NOMO-1 treated with DMSO at 0.1 percent for 48 hours (cell line): ENCODE measurements around the gene CHST8.
"Not testable (repeated sequence)": the region's sequence is repeated elsewhere in the genome, so short reads cannot be mapped to it uniquely, and the experiment has no call there.

Experiments
- DNase-seq: peaks from one replicate; lab custom pipeline; 2025; ENCODE audit not compliant: unreplicated experiment; lab: John Stamatoyannopoulos, UW

CHST8 gene, protein sequence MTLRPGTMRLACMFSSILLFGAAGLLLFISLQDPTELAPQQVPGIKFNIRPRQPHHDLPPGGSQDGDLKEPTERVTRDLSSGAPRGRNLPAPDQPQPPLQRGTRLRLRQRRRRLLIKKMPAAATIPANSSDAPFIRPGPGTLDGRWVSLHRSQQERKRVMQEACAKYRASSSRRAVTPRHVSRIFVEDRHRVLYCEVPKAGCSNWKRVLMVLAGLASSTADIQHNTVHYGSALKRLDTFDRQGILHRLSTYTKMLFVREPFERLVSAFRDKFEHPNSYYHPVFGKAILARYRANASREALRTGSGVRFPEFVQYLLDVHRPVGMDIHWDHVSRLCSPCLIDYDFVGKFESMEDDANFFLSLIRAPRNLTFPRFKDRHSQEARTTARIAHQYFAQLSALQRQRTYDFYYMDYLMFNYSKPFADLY

GRCh38 chr19:33621811-33622504 is at the start of gene CHST8:
Gene CHST8, plus strand, starts transcription at chr19:33621953. Its CDS starts 67,309 bp downstream, at chr19:33689262.
- DNase-seq: no peak

- no peak for DNase-seq
These were observed 48.8 kb upstream of the CHST8 start for GRCh38 chr19:33572929-33573328.

GRCh38 chr19:33574824-33575223 is 46.9 kb upstream of the CHST8 start:
- DNase-seq: no peak

DNA sequence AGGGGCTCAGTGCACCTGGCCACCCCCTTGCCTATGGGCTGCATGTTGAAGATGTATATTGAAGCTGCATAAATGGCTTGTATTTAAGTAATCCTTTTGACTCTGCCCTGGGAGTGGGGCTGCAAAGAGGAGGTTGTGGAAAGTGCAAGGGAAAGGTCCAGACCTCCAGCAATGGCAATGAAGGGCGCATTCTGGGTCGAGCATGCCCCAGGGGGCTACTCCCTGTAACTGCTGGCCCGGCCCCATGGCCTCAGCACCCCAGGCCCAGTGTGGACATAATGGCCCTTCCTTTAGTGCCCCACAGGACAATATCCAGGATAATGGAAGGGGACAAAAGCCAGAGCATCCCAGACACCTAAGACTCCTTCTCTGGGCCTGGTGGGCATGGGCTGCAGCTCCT is 43.1 kb upstream of the CHST8 start:
- DNase-seq: no peak

DNA sequence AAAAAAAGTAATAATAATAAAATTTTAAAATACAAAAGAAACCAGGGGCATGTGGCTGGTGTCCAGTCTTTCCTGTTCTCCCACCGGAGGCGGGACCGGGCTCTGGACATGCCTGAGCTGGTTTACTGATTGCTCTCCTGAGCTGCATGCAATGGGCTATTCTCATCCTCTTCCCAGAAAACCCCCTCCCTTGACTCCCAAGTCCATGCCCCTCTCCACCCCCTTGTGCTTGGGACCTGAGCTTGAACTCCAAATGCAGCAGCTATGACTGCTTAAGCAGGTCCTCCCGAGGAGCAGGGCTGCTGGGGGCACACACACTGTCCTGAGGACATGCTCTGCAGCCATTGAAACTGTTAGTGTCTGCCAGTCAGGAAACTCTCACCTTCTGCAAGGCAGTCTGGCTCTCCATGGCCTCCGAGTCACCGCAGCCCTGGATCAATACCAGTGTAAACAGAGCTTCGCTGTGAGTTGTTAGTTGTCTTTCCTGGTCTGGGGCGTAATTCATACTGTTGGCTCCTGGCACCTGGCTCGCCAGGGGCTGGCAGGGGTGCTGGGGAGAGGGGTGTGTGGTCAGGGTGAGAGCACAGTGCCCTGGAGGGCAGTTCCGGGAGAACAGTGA is 41.6 kb upstream of the CHST8 start:
- DNase-seq: no peak

DNA sequence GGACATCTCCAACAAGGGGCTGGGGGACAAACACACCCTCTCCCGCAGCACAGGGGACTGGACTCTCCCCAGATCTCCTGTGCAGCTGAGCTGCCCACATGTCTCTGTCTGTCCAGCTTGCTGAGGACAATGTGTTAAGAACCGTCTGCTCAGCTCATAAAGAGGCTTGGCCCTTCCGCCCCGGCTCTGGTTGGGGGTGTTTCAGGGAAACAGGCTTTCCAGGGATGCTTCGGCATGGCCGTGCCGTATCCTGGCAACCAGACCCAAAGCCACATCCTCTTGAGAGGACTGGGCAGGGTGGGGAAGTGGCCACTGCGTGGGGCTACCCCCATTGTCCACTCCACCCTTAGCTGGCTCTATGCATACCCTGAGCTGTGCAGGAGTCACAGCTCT is 41.1 kb upstream of the CHST8 start:
- DNase-seq: no peak

- no peak for DNase-seq
These were observed 38.8 kb upstream of the CHST8 start for GRCh38 chr19:33582914-33583313.

GRCh38 chr19:33587150-33587549 is 34.6 kb upstream of the CHST8 start:
- DNase-seq: no peak

DNA sequence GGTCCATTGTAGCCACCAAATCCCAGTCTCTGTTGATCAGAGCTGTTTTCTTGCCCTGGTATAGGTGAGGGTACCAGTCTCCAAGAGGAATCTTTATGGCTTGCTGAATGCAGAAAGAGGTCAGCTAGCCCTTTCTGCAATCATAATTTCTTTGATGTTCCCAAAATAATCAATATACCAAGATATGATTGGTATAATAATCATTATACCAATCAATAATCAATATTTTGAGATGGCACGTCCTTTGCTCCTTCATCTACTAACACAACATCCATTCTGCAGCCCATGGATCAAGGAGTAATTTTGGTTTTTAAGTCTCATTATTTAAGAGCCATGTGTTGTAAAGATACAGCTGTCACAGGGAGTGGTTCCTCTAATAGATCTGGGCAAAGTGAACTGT is 31.5 kb upstream of the CHST8 start:
- no peak for DNase-seq

GRCh38 chr19:33595783-33596182 is 26.0 kb upstream of the CHST8 start:
- DNase-seq: no peak

- DNase-seq: no peak
These were observed 20.2 kb upstream of the CHST8 start for GRCh38 chr19:33601583-33601982.

DNA sequence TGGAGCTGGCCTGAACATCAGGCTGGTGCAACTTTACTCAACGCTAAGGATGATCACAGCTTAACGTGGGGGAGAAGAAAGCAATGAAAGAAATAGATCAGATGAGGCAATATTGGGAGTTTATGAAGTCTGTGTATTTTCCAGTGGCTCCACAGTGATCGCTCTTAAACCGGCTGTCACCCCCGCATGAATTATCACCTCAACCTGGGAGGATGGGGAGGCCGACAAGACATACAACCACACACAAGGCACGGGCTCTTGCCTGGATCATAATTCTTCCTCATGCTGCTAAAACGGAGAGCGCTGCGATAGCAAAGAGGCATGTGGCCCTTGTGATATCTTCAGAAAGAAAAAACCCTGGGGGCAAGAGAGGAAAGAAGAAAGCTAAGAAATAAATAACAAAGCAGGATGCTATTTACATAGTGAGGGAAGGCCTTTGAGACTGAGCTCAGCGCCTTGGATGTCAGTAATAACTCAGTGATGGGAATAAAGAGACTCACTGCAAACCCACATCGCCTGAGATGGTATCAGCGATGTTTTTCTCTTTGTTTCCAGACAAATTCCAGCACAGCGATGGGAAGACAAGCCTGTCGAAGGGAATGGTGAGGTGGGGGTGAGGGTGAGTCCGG is 19.1 kb upstream of the CHST8 start:
- no peak for DNase-seq

DNA sequence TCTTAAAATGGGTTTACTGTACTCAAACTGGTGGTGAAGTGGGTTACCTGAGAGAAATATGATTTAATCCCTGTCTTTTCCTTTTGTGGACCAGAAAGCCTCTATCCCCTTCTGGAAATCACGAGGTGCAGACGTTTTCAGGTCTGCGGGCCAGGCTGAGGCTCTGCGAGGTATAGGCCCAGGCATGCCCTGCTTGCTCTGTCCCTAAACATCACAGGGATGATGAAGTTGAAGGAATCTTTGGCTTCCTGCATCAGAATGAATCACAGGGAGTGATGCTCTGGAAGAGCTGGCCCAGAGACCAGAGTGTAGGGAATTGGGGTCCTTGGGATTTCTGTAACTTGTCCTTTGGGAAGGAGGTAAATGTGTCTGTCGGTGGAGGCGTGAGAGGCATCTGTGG is 18.4 kb upstream of the CHST8 start:
- no peak for DNase-seq

DNA sequence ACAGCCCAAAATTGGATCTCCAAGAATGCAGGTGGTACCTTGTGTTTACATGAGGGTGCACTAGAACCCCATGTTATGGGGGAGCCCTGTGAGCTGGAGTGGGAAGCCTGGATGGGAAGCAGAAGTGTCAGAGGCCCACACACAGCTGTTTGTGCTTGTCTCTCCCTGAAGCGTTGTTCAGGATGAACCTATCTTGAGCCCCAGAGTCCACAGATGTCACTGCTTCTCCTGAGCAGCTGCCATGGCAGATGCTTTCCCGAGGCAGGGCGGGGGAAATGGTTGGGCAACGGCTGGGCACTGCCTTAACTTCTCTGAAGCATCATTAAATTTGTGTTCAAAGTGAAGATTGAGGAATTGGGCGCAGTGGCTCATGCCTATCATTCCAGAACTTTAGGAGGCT is 17.1 kb upstream of the CHST8 start:
- no peak for DNase-seq

GRCh38 chr19:33605803-33606295 is 15.9 kb upstream of the CHST8 start:
- DNase-seq: not testable (repeated sequence)

GRCh38 chr19:33606556-33606955 is 15.2 kb upstream of the CHST8 start:
- DNase-seq: no peak

- DNase-seq: no peak
These were observed 12.4 kb upstream of the CHST8 start for GRCh38 chr19:33609353-33609752.

GRCh38 chr19:33610588-33610987 is 11.2 kb upstream of the CHST8 start:
- DNase-seq: no peak

GRCh38 chr19:33612928-33613619 is 8.7 kb upstream of the CHST8 start:
- no peak for DNase-seq

GRCh38 chr19:33613620-33614000 is 8.1 kb upstream of the CHST8 start:
- DNase-seq: no peak

GRCh38 chr19:33616346-33616745 is 5.4 kb upstream of the CHST8 start:
- no peak for DNase-seq
